Measurements from ENCODE around the gene FAM114A2.

DNA sequence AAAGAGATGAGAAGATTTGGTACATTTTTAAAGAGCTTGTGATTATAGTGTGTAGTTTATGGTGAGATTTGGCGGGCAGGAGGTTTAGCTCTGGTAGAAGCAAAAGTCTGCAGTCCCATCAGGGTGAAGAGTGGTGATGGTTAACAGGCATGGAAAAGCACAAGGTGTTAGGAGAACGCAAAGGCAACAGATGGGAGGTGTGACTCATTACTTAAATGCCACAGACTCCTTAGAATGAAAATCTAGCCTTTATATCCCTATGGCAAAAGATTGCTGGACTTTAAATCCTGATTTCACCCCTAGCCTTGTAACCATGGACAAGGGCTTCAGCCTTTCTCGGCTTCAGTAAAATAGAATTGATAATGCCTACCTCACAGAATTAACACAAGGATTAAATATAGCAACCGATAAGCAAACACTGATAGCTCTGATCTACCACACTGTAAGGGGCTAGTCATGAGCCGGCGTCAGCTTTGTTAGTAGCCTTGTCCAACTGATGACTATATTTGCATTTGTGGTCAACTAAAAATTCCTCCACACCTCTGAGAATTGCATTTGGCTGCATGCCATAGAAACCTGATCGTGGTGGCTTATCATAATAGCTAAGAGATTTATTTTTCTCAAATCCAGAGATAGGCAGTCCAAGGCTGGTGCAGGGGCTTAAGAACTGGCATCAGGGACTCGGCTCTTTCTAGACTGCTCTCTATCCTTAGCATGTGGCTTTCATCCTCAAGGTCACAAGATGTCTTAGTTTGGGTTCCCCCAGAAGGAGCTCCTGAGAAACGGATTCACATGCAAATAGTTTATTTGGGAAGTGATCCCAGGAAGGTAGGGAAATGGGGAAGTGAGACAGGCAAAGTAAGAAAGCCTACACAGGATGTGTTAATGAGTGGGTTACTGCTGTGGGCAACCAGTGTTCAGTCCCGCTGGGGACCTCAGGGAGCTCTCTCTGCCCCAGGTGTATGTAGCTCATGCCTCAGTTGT is 19.6 kb upstream of the FAM114A2 start:
- TF ChIP-seq, protein P1, sequence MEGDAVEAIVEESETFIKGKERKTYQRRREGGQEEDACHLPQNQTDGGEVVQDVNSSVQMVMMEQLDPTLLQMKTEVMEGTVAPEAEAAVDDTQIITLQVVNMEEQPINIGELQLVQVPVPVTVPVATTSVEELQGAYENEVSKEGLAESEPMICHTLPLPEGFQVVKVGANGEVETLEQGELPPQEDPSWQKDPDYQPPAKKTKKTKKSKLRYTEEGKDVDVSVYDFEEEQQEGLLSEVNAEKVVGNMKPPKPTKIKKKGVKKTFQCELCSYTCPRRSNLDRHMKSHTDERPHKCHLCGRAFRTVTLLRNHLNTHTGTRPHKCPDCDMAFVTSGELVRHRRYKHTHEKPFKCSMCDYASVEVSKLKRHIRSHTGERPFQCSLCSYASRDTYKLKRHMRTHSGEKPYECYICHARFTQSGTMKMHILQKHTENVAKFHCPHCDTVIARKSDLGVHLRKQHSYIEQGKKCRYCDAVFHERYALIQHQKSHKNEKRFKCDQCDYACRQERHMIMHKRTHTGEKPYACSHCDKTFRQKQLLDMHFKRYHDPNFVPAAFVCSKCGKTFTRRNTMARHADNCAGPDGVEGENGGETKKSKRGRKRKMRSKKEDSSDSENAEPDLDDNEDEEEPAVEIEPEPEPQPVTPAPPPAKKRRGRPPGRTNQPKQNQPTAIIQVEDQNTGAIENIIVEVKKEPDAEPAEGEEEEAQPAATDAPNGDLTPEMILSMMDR (IDR thresholded peaks at IDR 0.05; ENCODE audit: low read length) = no peak
- TF ChIP-seq EZH2 (IDR thresholded peaks at IDR 0.05; ENCODE audit: borderline replicate concordance, low read length) = no peak

All from OCI-LY1 (cell line).